ENCODE results near the gene LZTS3. TPM values are rescaled to one million over a fixed set of nuclear protein-coding genes. Genes with fewer than 3 reads are reported as not detected.
"Not testable (repeated sequence)": the region's sequence is repeated elsewhere in the genome, so short reads cannot be mapped to it uniquely, and the experiment has no call there.

LZTS3 gene
- total and polyA plus RNA-seq, 2 of the 13 experiments (the other 11 are each of a cell fraction or from before 2014, with no cell fraction given) = 10.1 to 31.3 TPM

GRCh38 chr20:3117839-3118379, 55.4 kb downstream of the LZTS3 start (continued):
- TF ChIP-seq TFDP1 (CRISPR knock-in tag; IDR thresholded peaks at IDR 0.05; ENCODE audit: borderline replicate concordance) = peak; percentile 43; the same call in 1 of the 2 replicates
- TF ChIP-seq KDM3A (CRISPR knock-in tag; IDR thresholded peaks at IDR 0.05; ENCODE audit: low read depth) = peak; percentile 89
- peak; percentile 76; the same call in 1 of the 2 replicates for TF ChIP-seq CBX5 (CRISPR knock-in tag; IDR thresholded peaks at IDR 0.05; ENCODE audit: borderline replicate concordance)
- 0 out of 2 replicates have a peak, but pooled peaks have one; percentile 80 for TF ChIP-seq AHR (CRISPR knock-in tag; IDR thresholded peaks at IDR 0.05)
- peak; percentile 12; the same call in 1 of the 2 replicates for TF ChIP-seq HDAC1 (CRISPR knock-in tag; IDR thresholded peaks at IDR 0.05)
- TF ChIP-seq ZNF792 (CRISPR knock-in tag; IDR thresholded peaks at IDR 0.05) = peak; percentile 92
- TF ChIP-seq TARDBP (CRISPR knock-in tag; IDR thresholded peaks at IDR 0.05) = peak; percentile 76; the same call in 1 of the 2 replicates
- 0 out of 2 replicates have a peak, but pooled peaks have one; percentile 27 for TF ChIP-seq HMGXB3 (CRISPR knock-in tag; IDR thresholded peaks at IDR 0.05; ENCODE audit: borderline replicate concordance)
- not testable (repeated sequence) for TF ChIP-seq SOX13, SP1 (IDR thresholded peaks at IDR 0.05)
- TF ChIP-seq SOX13 (CRISPR knock-in tag; conservative IDR thresholded peaks at IDR 0.05 in 1 of 2, IDR thresholded peaks at IDR 0.05 in 1 of 2) = peak in 1 of 2 experiments; percentile 67; a peak in 2 of 4 replicates
- 0 out of 2 replicates have a peak, but pooled peaks have one; percentile 22 for TF ChIP-seq CSRNP1 (CRISPR knock-in tag; IDR thresholded peaks at IDR 0.05)
- TF ChIP-seq TFE3 (CRISPR knock-in tag; IDR thresholded peaks at IDR 0.05) = peak; percentile 52; the same call in 1 of the 2 replicates
- TF ChIP-seq ZNF503 (CRISPR knock-in tag; IDR thresholded peaks at IDR 0.05) = peak; percentile 38; the same call in 1 of the 2 replicates
- TF ChIP-seq ZMYM4 (CRISPR knock-in tag; IDR thresholded peaks at IDR 0.05) = peak; percentile 64
- peak; percentile 53; the same call in 1 of the 2 replicates for TF ChIP-seq SP1 (CRISPR knock-in tag; IDR thresholded peaks at IDR 0.05)
- peak; percentile 42; the same call in 1 of the 2 replicates for TF ChIP-seq NCOA2 (CRISPR knock-in tag; IDR thresholded peaks at IDR 0.05)
